ENCODE measurements around the gene HIBADH. TPM values are rescaled to one million over a fixed set of nuclear protein-coding genes. Genes with fewer than 3 reads are reported as not detected.

The HIBADH gene
- total RNA-seq, 4 donors from 2014 or later, result 49.3 to 70.9 (median 58.9) TPM

DNA sequence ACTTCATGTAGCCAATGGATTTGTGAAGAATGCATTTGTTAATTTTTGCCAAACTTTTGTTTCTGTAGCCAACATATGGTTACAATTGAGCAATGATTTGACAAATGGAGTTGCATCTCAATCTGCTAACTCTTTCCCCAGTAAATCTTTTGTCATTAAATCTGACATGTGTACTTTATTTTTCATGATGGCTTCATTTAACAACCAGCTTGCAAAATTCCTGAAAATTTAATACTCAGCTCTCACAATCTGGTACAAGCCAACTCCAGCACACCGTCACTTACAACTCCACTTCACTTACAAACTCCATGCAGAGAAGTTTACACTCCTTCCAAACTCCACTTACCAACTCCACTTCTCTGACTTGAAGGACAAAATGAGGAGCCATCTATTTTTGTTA, 26.5 kb upstream of the HIBADH start:
- Histone ChIP-seq H3K36me3 (no peaks in the 10 kb centered on the region), H3K27me3 (no peaks in the 10 kb centered on the region), H3K9me3 (peaks cover 0 to 3% (median 0%) of the 10 kb centered on the region in 3 donors), H3K4me3 (no peak overlapping the region), H3K27ac (no peak overlapping the region), H3K4me1 (no peaks in the 10 kb centered on the region)
- no peak for ATAC-seq
- 86 to 100% methylated on average over 1 of the region's 1 CpG for WGBS, 2 donors (ENCODE audit: low coverage in 1 of 2)
- TF ChIP-seq CTCF (IDR thresholded peaks at IDR 0.05) (no peak), EP300 (IDR thresholded peaks at IDR 0.05) (no peak), POLR2A (IDR thresholded peaks at IDR 0.05) (no peak), POLR2AphosphoS5 (IDR thresholded peaks at IDR 0.05) (no peak)

- ATAC-seq, result no peak
- H3K36me3 ChIP-seq, result no peaks in the 10 kb centered on the region
- TF ChIP-seq EP300 (IDR thresholded peaks at IDR 0.05) (no peak), POLR2AphosphoS5 (IDR thresholded peaks at IDR 0.05) (no peak), POLR2A (IDR thresholded peaks at IDR 0.05) (no peak), CTCF (IDR thresholded peaks at IDR 0.05) (no peak)
- no peaks in the 10 kb centered on the region for H3K27me3 ChIP-seq
- H3K9me3 ChIP-seq, result peaks cover 0 to 3% (median 0%) of the 10 kb centered on the region in 3 donors
- H3K4me1 ChIP-seq, result no peaks in the 10 kb centered on the region
- 59 to 90% methylated on average over 3 of the region's 3 CpGs for WGBS, 2 donors (ENCODE audit: low coverage in 1 of 2)
- H3K4me3 ChIP-seq, result no peak overlapping the region
- no peak overlapping the region for H3K27ac ChIP-seq
These were observed 26.0 kb upstream of the HIBADH start for GRCh38 chr7:27688646-27689045.

- Histone ChIP-seq H3K4me3 (no peak overlapping the region), H3K4me1 (no peaks in the 10 kb centered on the region), H3K27me3 (no peaks in the 10 kb centered on the region), H3K36me3 (no peaks in the 10 kb centered on the region), H3K27ac (no peak overlapping the region), H3K9me3 (peaks cover 0 to 3% (median 0%) of the 10 kb centered on the region in 3 donors)
- WGBS, 2 donors (ENCODE audit: low coverage in 1 of 2), result 80 to 86% methylated on average over 4 of the region's 4 CpGs
- no peak for ATAC-seq
- no peak for TF ChIP-seq EP300 (IDR thresholded peaks at IDR 0.05)
- no peak for TF ChIP-seq POLR2A (IDR thresholded peaks at IDR 0.05)
- no peak for TF ChIP-seq POLR2AphosphoS5 (IDR thresholded peaks at IDR 0.05)
- TF ChIP-seq CTCF (IDR thresholded peaks at IDR 0.05), result no peak
These were observed 25.4 kb upstream of the HIBADH start for GRCh38 chr7:27688056-27688455.

DNA sequence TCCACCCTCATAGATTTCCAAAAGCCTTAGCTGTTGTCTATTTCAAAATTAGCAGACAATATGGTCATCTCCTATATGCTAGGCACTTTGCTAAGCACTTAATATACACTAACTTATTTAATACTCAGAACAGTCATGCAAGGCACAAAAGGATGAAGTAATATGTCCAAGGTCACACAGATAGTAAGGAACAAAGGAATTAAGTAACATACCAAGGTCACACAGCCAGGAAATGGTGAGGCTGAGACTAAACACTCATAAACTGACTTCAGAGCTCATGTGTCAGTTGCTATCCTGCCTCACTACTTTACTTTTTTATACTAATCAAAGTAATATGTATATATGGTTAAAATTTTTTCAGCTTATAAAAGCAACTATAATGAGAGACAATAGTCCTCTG, 23.6 kb upstream of the HIBADH start:
- Histone ChIP-seq H3K27me3 (no peaks in the 10 kb centered on the region), H3K4me1 (no peaks in the 10 kb centered on the region)
- ATAC-seq, result no peak

More for the DNA sequence above, 23.6 kb upstream of the HIBADH start:
- H3K9me3 ChIP-seq, result peaks cover 0 to 3% (median 0%) of the 10 kb centered on the region in 3 donors
- H3K36me3 ChIP-seq, result no peaks in the 10 kb centered on the region
- H3K4me3 ChIP-seq, result no peak overlapping the region
- H3K27ac ChIP-seq, result no peak overlapping the region
- no peak for TF ChIP-seq POLR2A (IDR thresholded peaks at IDR 0.05)
- no peak for TF ChIP-seq CTCF (IDR thresholded peaks at IDR 0.05)
- TF ChIP-seq POLR2AphosphoS5 (IDR thresholded peaks at IDR 0.05), result no peak
- no peak for TF ChIP-seq EP300 (IDR thresholded peaks at IDR 0.05)
